ENCODE data around the gene DCAF11. TPM values are rescaled to one million over a fixed set of nuclear protein-coding genes. Genes with fewer than 3 reads are reported as not detected.
A peak's percentile ranks its signal among the peaks of the same experiment; 100 is the strongest.

DCAF11 gene
- total RNA-seq, 2 experiments from 2014 or later, result 106 to 116 TPM

DNA sequence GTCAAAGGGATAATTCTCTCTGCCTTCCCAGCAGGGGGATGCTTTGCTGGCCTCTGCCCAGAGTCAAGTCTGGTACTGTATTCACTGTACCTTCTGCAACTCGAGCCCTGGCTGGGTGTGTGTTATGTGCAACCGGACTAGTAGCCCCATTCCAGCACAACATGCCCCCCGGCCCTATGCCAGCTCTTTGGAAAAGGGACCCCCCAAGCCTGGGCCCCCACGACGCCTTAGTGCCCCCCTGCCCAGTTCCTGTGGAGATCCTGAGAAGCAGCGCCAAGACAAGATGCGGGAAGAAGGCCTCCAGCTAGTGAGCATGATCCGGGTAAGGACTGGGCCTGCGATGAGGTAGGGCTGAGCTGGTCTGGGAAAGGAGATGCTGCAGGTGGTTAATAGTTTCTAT lies 36.0 kb downstream of the DCAF11 start:
- Mint-ChIP-seq H3K36me3 (ENCODE audit: low read depth) (peaks cover 67% of the 10 kb centered on the region), H3K27ac (peak overlapping the region; percentile 66), H3K9me3 (no peaks in the 10 kb centered on the region), H3K4me1 (peaks cover 46% of the 10 kb centered on the region), H3K27me3 (no peaks in the 10 kb centered on the region), H3K4me3 (no peak overlapping the region)
- CTCF ChIA-PET, result interaction anchor here (0.8 to 4.1 kb wide), 4 partner anchors 11 to 285 kb away, joined by 3 to 57 read pairs (median 3); partner anchors contain the start of gene IRF9
- POLR2A ChIA-PET, result interaction anchor here (0.5 kb wide), 1 partner anchor 9 kb away, joined by 4 read pairs; no protein-coding TSS in a partner anchor
- DNase-seq, result no peak

DNA sequence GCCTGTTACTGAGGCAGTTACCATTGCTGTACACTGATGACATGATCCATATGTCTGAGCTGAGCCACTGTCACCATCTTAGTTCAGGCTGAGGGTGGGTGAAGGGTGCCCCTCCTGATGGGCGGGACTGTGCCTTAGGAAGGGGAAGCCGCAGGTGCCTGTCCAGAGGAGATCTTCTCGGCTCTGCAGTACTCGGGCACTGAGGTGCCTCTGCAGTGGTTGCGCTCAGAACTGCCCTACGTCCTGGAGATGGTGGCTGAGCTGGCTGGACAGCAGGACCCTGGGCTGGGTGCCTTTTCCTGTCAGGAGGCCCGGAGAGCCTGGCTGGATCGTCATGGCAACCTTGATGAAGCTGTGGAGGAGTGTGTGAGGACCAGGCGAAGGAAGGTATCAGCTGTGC lies 36.4 kb downstream of the DCAF11 start:
- H3K36me3 Mint-ChIP-seq (ENCODE audit: low read depth), result peaks cover 67% of the 10 kb centered on the region
- CTCF ChIA-PET, result interaction anchor here (1.0 to 4.1 kb wide), 3 partner anchors 10 to 13 kb away, joined by 3 to 57 read pairs (median 5); partner anchors contain the start of genes EMC9 and IRF9
- peak overlapping the region; percentile 66 for H3K27ac Mint-ChIP-seq
- no peaks in the 10 kb centered on the region for H3K27me3 Mint-ChIP-seq
- no peak overlapping the region for H3K4me3 Mint-ChIP-seq
- DNase-seq, result no peak
- POLR2A ChIA-PET, result interaction anchor here (0.5 kb wide), 1 partner anchor 9 kb away, joined by 4 read pairs; no protein-coding TSS in a partner anchor
- H3K9me3 Mint-ChIP-seq, result no peaks in the 10 kb centered on the region
- peaks cover 43% of the 10 kb centered on the region for H3K4me1 Mint-ChIP-seq

DNA sequence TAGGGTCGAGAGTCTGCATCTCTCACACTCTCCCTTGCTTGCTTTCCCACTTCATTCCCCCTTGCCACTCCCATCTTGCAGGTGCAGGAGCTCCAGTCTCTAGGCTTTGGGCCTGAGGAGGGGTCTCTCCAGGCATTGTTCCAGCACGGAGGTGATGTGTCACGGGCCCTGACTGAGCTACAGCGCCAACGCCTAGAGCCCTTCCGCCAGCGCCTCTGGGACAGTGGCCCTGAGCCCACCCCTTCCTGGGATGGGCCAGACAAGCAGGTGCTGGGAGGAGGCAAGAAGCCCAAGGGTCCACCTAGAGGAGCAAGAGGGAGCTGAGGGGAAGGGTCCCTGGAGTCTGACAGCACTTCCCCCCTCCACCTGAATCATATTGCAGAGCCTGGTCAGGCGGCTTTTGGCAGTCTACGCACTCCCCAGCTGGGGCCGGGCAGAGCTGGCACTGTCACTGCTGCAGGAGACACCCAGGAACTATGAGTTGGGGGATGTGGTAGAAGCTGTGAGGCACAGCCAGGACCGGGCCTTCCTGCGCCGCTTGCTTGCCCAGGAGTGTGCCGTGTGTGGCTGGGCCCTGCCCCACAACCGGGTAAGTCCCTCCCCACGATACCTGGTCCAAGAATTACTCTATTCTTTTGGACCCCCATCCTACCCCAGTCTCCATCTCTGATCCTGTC lies 37.0 kb downstream of the DCAF11 start:
- no peak for DNase-seq
- H3K4me3 Mint-ChIP-seq, result no peak overlapping the region
- no peak overlapping the region for H3K27ac Mint-ChIP-seq
- ChIA-PET CTCF (interaction anchor here (1.0 to 4.1 kb wide), 3 partner anchors 10 to 14 kb away, joined by 3 to 57 read pairs (median 5); partner anchors contain the start of genes EMC9 and IRF9), POLR2A (no interaction called here)
- H3K36me3 Mint-ChIP-seq (ENCODE audit: low read depth), result peaks cover 64% of the 10 kb centered on the region
- no peaks in the 10 kb centered on the region for H3K27me3 Mint-ChIP-seq
- no peaks in the 10 kb centered on the region for H3K9me3 Mint-ChIP-seq
- peaks cover 42% of the 10 kb centered on the region for H3K4me1 Mint-ChIP-seq

DNA sequence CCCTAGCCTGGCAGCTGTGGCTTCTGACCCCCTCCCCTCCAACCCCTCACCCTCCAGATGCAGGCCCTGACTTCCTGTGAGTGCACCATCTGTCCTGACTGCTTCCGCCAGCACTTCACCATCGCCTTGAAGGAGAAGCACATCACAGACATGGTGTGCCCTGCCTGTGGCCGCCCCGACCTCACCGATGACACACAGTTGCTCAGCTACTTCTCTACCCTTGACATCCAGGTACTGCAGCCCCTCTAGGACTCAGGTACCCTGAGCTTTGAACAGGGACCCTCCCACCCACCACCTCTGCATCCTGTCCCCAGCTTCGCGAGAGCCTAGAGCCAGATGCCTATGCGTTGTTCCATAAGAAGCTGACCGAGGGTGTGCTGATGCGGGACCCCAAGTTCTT lies 40.5 kb downstream of the DCAF11 start:
- ChIA-PET POLR2A (no interaction called here), CTCF (interaction anchor here (0.6 to 1.6 kb wide), 4 partner anchors 14 to 30 kb away, joined by 3 read pairs; partner anchors contain the start of gene EMC9)
- no peak for DNase-seq
- peaks cover 31% of the 10 kb centered on the region for H3K4me1 Mint-ChIP-seq
- H3K4me3 Mint-ChIP-seq, result no peak overlapping the region
- no peaks in the 10 kb centered on the region for H3K9me3 Mint-ChIP-seq
- H3K27me3 Mint-ChIP-seq, result no peaks in the 10 kb centered on the region
- peaks cover 68% of the 10 kb centered on the region for H3K36me3 Mint-ChIP-seq (ENCODE audit: low read depth)
- H3K27ac Mint-ChIP-seq, result peak overlapping the region; percentile 37

DNA sequence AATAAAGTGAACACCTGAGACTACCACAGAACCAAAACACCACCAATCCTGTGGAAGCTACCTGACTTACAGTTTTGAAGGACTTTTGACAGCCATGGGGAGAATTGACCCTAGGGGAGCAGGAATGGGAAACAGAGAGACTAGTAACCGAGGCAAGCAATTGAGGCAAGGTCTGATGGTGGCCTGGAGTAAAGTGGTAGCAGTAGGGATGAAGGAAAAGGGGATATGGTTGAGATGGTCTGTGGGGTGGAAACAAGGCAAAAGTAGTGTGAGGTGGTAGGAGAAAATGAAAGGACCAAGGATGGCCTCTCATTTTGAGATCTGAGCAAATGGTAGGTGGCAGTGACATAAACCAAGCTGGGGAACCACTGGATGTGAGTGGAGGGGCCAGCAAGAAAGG lies 42.3 kb downstream of the DCAF11 start:
- DNase-seq, result no peak
- H3K9me3 Mint-ChIP-seq, result no peaks in the 10 kb centered on the region

DNA sequence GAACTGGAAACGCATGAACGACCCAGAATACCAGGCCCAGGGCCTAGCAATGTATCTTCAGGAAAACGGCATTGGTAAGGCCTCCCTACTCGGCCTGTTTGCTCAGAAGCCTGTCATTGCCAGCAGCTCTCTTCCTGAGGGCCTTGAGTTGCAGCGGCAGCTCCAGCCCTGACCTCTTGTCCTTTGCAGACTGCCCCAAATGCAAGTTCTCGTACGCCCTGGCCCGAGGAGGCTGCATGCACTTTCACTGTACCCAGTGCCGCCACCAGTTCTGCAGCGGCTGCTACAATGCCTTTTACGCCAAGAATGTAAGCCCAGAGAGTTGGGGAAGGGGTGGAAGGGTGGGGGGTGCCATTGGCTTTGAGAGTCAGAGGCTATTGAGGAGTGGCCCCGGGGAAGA lies 42.8 kb downstream of the DCAF11 start:
- Mint-ChIP-seq H3K27me3 (no peaks in the 10 kb centered on the region), H3K9me3 (no peaks in the 10 kb centered on the region), H3K4me1 (peaks cover 36% of the 10 kb centered on the region), H3K27ac (peak overlapping the region; percentile 73), H3K36me3 (ENCODE audit: low read depth) (peaks cover 72% of the 10 kb centered on the region), H3K4me3 (no peak overlapping the region)
- ChIA-PET POLR2A (no interaction called here), CTCF (interaction anchor here (0.7 to 2.3 kb wide), 2 partner anchors 43 to 80 kb away, joined by 3 to 5 read pairs; partner anchors contain the start of genes DCAF11 and NRL)
- no peak for DNase-seq

More for the DNA sequence above, 42.3 kb downstream of the DCAF11 start:
- Mint-ChIP-seq H3K36me3 (ENCODE audit: low read depth) (peaks cover 71% of the 10 kb centered on the region), H3K27ac (peak overlapping the region; percentile 60), H3K27me3 (no peaks in the 10 kb centered on the region), H3K4me1 (peaks cover 32% of the 10 kb centered on the region), H3K4me3 (no peak overlapping the region)
- CTCF ChIA-PET, result interaction anchor here (0.7 to 2.3 kb wide), 3 partner anchors 19 to 81 kb away, joined by 3 to 5 read pairs (median 3); partner anchors contain the start of genes DCAF11 and NRL
- POLR2A ChIA-PET, result no interaction called here

DNA sequence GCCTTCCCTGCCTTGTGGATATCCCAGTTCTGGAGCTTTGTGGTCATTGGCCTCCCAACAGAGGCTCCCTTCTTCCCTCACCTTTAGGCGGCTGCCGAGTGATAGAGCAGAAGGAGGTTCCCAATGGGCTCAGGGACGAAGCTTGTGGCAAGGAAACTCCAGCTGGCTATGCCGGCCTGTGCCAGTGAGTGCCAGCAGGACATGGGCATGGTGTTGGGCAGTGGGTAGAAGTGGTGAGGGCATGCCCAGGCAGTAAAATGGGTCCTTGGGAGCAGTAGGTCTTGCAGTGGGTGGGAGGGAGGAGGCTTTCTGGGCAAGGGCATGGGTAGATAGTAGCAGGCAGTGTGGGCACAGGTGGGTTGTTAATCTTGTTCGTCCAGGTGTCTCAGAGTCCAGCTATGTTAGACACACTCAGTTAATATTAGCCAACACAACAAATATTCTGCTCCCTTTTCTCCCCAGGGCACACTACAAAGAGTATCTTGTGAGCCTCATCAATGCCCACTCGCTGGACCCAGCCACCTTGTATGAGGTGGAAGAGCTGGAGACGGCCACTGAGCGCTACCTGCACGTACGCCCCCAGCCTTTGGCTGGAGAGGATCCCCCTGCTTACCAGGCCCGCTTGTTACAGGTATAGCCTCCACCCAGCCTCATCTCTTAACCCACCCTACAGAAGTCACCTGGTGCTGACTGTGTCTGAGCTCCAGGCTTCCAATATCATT lies 45.4 kb downstream of the DCAF11 start:
- Mint-ChIP-seq H3K27ac (peak overlapping the region; percentile 100), H3K9me3 (no peaks in the 10 kb centered on the region), H3K27me3 (no peaks in the 10 kb centered on the region), H3K36me3 (ENCODE audit: low read depth) (peaks cover 84% of the 10 kb centered on the region), H3K4me3 (peak overlapping the region; percentile 31), H3K4me1 (peaks cover 52% of the 10 kb centered on the region)
- no peak for DNase-seq
- CTCF ChIA-PET, result interaction anchor here (1.1 to 6.2 kb wide), 22 partner anchors 8 to 266 kb away, joined by 3 to 69 read pairs (median 12); partner anchors contain the start of genes CIDEB, DCAF11, EMC9 and IPO4
- POLR2A ChIA-PET, result interaction anchor here (0.7 to 3.4 kb wide), 3 partner anchors 9 to 23 kb away, joined by 4 to 25 read pairs (median 6); partner anchors contain the start of genes PSME1, PSME2 and RNF31

DNA sequence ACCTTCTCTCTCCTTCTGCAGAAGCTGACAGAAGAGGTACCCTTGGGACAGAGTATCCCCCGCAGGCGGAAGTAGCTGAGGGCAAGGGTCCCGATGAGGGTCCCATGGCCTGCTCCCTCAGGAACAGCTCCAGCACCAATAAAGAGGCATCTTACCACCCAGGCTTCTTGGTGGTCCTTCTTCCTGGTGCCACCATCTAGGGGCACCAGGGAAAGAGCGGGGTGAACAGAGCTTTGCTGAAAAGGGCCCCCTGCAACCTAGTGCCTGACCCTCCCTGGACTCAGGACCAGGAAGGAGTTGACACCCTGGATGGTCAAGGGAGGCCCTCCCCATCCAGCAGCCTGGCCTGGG lies 45.9 kb downstream of the DCAF11 start:
- H3K27ac Mint-ChIP-seq, result peak overlapping the region; percentile 100
- peaks cover 84% of the 10 kb centered on the region for H3K36me3 Mint-ChIP-seq (ENCODE audit: low read depth)
- ChIA-PET CTCF (interaction anchor here (0.9 to 6.2 kb wide), 36 partner anchors 9 to 265 kb away, joined by 3 to 69 read pairs (median 7); partner anchors contain the start of genes CARMIL3, CHMP4A, CIDEB and DCAF11), POLR2A (interaction anchor here (1.3 to 3.4 kb wide), 5 partner anchors 13 to 82 kb away, joined by 5 to 25 read pairs (median 6); partner anchors contain the start of genes DCAF11, EMC9, NRL and PSME1)
- peaks cover 54% of the 10 kb centered on the region for H3K4me1 Mint-ChIP-seq
- H3K27me3 Mint-ChIP-seq, result no peaks in the 10 kb centered on the region
- no peaks in the 10 kb centered on the region for H3K9me3 Mint-ChIP-seq
- H3K4me3 Mint-ChIP-seq, result peak overlapping the region; percentile 93
- no peak for DNase-seq

DNA sequence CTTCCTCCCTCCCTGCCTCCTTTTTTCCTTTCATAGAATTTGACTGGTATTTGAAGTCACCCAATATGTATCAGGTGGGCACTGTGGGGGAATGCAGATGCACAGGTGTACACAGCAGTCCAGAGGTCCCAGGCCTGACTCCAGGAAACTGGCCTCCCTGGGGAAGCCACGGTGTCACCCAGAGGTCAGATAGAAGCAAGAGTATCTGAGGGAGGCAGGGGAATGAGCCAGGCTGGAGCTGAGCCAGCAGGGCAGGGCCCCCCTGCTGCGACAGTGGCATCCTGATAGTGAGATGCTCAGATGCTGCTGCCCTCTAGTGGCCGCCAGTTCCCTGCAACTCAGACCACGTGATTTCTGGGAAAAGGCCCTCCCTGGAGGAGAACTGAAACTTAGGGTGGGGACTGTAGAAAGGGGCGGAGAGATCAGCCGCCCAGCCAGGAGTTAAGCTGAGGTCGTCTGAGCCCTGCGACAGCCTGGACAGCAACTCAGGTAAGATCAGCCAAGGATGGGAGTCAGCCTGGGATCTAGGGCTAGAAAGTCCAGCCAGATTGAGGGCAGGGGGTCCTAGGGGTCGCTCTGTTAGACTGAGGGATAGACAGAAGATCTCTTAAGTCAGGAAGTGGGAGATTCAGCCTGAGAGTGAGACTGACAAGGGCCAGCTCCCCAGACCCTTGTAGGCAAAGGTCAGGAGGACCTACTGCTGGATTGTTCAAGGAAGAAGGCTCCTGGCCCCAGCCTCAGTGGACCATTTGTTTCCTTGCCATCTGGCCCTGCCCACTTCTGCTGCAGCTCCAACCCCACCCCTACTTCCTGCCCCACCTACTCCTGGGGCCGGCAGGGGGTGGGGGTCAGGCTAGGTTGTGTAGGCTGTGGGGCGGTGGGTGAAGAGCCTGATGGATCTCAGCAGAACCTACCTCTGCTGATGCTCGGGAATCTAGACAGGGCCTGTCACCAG lies 46.5 kb downstream of the DCAF11 start, which contains the start of gene IRF9:
TSS of gene IRF9 (plus strand) at position 416 of the 955 bp plus-strand sequence. CDS start 880 bp downstream, outside the sequence.
- Mint-ChIP-seq H3K4me1 (peaks cover 58% of the 10 kb centered on the region), H3K4me3 (peak within 1 kb of the TSS; percentile 93), H3K27ac (peak within 1 kb of the TSS; percentile 100), H3K9me3 (no peaks in the 10 kb centered on the region), H3K27me3 (no peaks in the 10 kb centered on the region), H3K36me3 (ENCODE audit: low read depth) (peaks cover 85% of the 10 kb centered on the region)
- ChIA-PET CTCF (interaction anchor here (0.7 to 6.2 kb wide), 41 partner anchors 9 to 265 kb away, joined by 3 to 69 read pairs (median 6); partner anchors contain the start of genes CARMIL3, CHMP4A, CIDEB and DCAF11), POLR2A (interaction anchor here (1.1 to 3.4 kb wide), 6 partner anchors 14 to 81 kb away, joined by 4 to 25 read pairs (median 6); partner anchors contain the start of genes DCAF11, EMC9, NRL and PSME1)
- DNase-seq, result peak; percentile 98

DNA sequence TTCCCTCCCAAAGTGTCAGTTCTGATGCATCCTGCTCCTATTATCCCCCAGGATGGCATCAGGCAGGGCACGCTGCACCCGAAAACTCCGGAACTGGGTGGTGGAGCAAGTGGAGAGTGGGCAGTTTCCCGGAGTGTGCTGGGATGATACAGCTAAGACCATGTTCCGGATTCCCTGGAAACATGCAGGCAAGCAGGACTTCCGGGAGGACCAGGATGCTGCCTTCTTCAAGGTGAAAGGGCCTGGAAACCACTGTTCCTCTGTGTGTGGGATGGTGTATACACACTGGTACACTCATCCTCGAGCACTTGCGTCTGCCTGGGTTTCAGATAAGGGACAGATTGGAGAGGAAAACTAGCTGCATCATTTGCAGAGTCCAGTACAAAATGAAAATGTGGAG lies 47.5 kb downstream of the DCAF11 start:
- CTCF ChIA-PET, result interaction anchor here (1.0 to 6.2 kb wide), 21 partner anchors 11 to 155 kb away, joined by 3 to 69 read pairs (median 12); partner anchors contain the start of genes CHMP4A, DCAF11, EMC9 and IPO4
- Mint-ChIP-seq H3K27me3 (no peaks in the 10 kb centered on the region), H3K36me3 (ENCODE audit: low read depth) (peaks cover 87% of the 10 kb centered on the region), H3K27ac (peak overlapping the region; percentile 100), H3K4me3 (peak overlapping the region; percentile 93), H3K9me3 (no peaks in the 10 kb centered on the region), H3K4me1 (peaks cover 65% of the 10 kb centered on the region)
- no peak for DNase-seq
- POLR2A ChIA-PET, result interaction anchor here (0.7 to 3.4 kb wide), 4 partner anchors 15 to 80 kb away, joined by 5 to 25 read pairs (median 9); partner anchors contain the start of genes DCAF11, NRL, PSME2 and RNF31

DNA sequence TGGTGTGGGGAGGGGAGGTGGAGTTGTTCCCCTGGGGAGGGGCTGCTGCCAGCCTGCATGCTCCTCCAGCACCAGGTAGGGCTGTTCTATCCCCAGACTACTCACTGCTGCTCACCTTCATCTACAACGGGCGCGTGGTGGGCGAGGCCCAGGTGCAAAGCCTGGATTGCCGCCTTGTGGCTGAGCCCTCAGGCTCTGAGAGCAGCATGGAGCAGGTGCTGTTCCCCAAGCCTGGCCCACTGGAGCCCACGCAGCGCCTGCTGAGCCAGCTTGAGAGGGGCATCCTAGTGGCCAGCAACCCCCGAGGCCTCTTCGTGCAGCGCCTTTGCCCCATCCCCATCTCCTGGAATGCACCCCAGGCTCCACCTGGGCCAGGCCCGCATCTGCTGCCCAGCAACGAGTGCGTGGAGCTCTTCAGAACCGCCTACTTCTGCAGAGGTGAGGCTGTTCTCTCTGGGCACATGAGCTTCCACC lies 50.0 kb downstream of the DCAF11 start:
- Mint-ChIP-seq H3K4me3 (peak overlapping the region; percentile 5), H3K36me3 (ENCODE audit: low read depth) (peaks cover 84% of the 10 kb centered on the region), H3K9me3 (no peaks in the 10 kb centered on the region), H3K4me1 (peaks cover 75% of the 10 kb centered on the region), H3K27me3 (no peaks in the 10 kb centered on the region), H3K27ac (peak overlapping the region; percentile 61)
- DNase-seq, result no peak
- ChIA-PET POLR2A (no interaction called here), CTCF (interaction anchor here (6.2 kb wide), 1 partner anchor 10 kb away, joined by 49 read pairs; no protein-coding TSS in a partner anchor)
